Stimulated activated CD4-positive, alpha-beta T cell treated with anti-CD3 and anti-CD28 coated beads, Interleukin-4, amount 100 ng/mL, for 4 hours (primary cell): ENCODE data around the gene PGLYRP2.

Experiments
- DNase-seq, 2 experiments: peaks; one replicate each; pipeline ENCODE4 v3.0.0-alpha.2; 2020

Gene PGLYRP2

DNA sequence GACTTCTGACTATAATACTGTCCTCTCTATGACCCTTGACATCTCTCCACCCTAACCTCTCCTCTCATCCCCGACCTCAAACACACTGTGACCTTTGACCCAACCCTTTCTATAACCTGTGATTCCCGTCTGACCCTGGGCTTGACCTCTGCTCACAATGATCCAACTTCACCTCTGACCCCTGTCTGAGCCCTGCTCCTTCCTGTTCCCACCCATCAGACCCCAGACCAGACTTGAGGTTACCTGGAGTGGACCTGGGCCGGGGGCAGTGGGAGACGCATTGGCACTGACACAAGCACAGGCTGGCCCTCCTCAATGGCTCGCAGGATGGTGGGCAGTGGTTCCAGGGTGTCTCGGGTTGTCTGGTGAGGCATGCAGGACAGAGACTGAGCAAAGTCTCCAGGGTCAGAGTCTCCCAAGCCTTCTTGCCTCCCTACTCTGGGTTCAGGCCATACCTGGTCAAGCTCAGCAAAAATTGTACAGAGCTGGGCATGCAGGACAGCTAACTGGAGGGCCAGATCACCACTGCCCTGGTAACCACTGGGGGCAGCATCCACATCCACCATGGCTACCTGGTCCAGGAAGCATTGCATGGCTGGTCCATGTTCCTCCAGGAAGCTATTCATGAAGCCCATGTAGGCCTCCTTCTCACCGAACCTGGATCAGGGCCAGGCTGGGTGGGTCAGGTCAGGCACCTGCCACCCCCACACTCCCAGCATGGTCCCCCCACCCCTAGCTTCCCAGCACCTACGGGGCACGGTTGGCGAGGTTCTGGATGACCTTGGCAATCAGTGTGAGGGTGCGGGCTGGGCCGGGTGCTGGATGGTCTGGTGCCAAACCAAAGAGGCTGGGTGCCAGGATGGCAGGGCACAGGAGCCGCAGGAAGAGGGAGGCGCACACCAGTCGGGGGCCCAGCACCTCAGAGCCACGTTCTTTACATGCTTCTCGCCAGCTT, 25.1 kb downstream of the PGLYRP2 start:
- no peak for DNase-seq

GRCh38 chr19:15453091-15453578, 26.2 kb downstream of the PGLYRP2 start:
- DNase-seq = no peak

DNA sequence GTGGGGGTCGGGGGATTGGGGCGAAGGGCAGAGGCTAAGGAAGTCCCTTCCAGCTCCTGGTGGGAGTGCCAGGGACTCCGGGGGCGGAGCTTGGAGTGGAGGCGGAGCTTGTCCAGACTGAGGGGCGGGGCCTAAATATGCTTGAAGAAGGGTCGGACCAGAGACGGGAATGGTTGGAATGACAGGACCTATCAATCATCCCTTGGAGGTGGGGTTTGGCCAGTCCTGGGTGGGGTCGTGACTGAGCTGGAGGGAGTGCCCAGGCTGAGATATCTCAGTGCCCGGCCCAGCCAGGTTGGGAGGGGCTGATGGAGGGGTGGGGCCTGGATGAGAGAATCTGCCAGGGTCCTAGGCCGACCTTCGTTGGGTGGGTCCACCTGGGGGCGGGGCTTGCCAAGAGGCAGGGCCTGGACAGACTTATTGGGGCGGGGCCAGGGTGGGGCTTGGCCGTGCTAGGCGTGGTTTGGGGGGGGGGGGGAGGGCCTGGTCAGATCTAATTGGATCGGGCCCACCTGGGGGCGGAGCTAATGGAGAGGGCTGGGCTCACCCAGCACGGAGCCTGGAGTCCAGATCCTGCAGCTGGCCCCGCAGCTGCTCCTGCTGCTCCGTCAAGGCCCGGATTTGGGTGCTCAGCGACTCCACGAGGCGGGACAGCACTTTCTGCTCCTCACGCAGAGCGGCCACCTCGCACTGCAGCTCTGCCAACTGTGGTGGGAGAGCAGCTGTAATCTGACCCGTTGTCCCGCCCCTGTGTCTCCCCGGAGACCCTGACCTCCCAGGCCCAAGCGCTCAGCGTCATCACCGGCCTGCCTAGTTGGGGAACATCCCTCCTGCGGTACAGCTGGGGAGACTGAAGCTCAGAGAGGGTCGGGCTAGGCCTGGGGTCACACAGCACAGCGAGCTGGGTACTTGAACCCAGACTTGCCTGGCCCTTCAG, 26.9 kb downstream of the PGLYRP2 start:
- no peak for DNase-seq

- no peak for DNase-seq
These were observed 28.8 kb downstream of the PGLYRP2 start for GRCh38 chr19:15450528-15450890.

DNA sequence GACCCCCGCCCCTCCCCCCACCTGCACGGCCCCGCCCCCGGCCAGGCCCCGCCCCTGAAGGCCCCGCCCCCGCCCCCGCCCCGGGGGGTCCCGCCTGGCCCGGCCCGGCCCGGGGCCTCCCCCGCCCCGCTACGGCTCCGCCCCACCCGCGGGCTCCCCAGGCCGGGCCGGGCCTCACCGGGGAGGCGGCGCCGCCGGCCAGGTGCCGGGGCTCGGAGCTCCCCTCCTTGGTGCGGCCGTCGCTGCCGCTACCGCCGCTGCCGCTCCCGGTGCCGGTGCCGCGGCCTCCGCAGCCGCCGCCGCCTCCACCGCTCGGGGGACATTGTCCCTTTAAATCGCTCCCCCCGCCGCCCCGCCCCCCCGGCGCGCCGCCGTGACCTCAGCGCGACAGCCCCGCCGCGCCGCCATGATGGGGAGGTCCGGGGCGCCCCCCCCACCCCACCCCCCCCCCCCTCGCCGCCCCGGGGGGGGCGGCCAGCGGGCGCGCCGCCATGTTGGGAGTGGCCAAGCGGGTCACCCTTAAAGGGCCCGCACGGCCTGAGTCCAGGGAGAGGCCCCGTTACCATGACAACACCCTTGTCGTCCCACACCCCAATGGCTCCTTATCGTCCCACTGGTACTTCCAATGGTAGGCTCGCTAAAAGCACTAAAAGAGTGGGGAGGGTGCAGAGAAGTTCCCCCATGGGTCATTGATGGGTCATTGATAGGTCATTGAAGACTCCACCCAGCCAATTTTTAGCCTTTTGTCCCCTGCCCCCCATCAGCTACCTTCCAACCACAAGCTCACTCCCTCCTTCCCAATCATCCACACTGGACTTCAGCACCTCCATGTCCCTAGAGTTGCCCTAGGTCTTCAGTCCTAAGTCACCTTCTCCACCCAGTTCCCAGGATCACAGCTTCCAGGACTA, 29.4 kb downstream of the PGLYRP2 start, which contains the start of gene WIZ:
Gene WIZ (minus strand): TSS at position 337 of the 908 bp plus-strand sequence. CDS start 1,649 bp downstream, outside the sequence.
- peak; percentile 76 to 85 for DNase-seq

GRCh38 chr19:15448778-15449619, 30.3 kb downstream of the PGLYRP2 start:
- no peak for DNase-seq

DNA sequence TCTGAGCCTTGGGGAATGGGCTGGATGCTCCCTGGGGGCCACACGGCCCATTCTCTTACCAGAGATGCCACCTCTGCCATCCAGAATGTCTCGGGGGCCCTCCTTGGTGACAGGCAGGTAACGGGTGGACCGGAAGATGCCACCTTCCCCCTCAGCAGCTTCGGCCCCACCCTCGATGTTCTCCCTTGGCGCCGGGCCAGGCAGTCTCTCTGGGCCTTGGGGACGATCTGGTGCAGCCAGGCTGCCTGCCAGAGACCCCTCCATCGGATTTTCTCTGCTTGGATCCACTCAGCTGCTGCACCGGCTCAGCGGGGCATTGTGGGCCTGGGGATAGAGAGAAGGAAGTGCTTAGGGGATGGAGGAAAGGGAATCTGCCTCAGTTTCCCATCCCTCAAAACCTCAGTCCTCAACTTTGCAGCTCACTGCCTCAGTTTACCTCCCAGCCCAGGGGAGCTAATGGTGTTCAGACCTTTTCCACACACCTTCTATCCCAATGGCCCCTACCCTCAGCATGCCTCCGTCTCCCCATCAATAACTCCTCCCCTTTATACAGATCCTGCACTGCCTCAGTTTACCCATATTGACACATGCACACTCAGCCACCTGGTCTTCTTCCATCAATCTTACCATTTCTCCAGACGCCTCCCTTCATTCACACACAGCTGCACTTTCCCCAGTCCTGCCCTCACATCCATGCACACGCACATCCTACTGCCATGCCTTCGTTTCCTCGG, 31.1 kb downstream of the PGLYRP2 start:
- DNase-seq = no peak

- no peak for DNase-seq
These were observed 32.2 kb downstream of the PGLYRP2 start for GRCh38 chr19:15447057-15447456.

GRCh38 chr19:15445807-15446376, 33.4 kb downstream of the PGLYRP2 start:
- DNase-seq = no peak

GRCh38 chr19:15445227-15445605, 34.1 kb downstream of the PGLYRP2 start:
- DNase-seq = no peak

- DNase-seq = no peak
These were observed 34.6 kb downstream of the PGLYRP2 start for GRCh38 chr19:15444505-15445226.

DNA sequence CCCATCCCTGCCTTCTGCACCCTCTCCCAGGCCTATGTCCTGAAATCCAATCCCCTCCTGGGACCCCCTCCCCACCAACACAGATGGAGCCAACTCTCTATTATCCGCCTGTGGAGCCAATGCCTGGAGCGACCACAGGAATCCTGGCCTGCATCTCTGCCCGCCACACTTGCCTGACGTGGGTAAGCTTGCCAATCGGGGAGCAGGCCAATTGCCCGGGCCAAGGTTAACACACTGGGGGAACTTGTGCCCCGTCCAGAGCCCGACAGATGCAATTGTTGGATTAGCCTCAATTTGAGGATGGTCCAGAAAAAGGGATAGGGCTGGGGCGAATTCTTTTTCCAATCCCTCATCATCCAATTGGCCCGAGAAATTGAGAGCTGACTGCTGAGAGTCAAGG, 35.5 kb downstream of the PGLYRP2 start:
- DNase-seq = no peak

DNA sequence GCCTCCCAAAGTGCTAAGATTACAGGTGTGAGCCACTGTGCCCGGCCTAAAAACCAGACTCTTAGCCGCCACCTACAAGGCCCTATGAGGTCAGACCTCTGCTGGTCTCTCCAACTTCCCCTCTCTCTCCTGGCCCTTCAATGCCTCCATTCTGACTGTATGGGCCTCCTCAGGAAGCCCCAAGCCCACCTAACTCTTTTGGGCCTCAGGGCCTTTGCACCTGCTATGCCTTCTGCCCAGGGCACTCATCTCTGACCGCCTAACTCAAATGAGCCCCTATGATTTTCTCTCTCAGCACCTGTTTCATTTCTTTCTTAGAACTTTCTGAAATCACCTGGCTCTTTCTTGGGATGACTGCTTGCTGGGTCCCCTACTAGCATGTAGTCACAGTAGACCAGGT, 36.0 kb downstream of the PGLYRP2 start:
- no peak for DNase-seq

DNA sequence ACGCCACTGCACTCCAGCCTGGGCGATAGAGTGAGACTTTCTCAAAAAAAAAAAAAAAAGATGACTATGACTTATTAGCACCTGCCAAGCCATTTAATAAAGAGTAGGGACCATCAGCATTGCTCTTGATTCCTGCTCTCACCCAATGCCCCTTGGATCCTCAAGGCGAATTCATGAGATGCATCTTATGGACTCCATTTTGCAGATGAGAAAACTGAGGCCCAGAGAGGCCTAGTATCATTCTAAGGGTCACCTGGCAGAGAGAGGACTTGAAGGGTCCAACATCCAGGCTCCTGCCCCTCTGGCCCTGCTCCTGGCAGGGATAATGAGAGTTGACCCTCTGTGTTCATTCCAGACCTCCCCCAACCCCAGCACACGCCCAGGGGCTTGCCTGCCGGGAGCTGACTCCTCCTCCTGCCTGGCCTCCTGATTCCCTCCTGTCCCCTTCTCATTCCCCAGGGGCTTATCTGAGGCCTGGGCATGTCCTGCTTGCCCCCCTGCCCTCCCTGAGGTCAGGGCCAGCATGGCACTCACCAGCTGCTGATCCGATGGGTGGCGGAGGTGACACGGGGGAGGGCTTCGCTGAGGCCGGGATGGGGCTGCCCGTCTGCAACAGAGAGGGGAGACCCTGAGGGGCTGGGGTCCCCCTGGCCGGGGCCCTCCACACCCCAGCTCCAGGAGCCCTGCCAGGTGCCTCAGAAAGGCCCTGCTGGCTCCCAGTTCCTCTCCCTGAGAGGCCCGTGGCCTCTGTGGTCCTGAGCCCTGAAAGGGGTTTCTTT, 37.0 kb downstream of the PGLYRP2 start:
- no peak for DNase-seq

GRCh38 chr19:15441317-15441716, 38.0 kb downstream of the PGLYRP2 start:
- no peak for DNase-seq

DNA sequence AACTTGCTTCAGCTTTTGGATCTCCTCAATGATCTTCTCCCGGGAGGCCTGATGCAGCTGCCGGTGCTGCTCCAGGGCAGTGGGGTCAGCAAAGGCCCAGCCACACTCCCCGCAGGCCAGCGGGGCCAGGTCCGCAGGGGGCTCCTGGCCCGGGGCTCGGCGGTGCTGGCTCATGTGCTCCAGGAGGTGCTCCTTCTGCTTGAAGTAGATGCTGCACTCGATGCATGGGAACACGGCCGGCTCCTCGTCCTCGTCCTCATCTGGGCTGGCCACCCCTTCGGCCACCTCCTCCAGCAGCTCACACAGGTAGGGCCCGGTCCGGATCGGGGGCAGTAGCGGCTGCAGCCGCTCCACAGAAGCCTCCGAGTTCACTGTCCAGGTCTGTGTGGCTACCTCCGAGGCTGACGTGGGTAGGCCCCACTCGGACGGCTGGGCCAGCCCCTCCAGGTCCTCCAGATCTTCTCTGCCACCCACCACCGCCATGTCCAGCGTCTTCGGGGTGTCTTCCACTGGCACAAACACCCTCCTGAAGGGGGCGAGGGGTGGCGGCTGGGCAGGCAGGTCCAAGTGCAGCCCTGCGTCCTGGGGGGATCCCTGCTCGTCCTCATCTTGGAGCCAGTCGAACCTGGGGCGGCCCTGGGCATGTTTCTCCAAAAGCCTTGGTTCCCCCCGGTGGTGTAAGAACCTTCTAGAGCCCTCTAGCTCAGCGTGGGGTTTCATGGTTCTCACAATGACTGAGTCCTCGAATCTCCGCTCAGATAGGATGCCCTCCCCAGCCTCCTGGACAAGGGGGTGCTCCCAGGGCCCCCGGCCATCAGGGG, 39.3 kb downstream of the PGLYRP2 start:
- DNase-seq = no peak

DNA sequence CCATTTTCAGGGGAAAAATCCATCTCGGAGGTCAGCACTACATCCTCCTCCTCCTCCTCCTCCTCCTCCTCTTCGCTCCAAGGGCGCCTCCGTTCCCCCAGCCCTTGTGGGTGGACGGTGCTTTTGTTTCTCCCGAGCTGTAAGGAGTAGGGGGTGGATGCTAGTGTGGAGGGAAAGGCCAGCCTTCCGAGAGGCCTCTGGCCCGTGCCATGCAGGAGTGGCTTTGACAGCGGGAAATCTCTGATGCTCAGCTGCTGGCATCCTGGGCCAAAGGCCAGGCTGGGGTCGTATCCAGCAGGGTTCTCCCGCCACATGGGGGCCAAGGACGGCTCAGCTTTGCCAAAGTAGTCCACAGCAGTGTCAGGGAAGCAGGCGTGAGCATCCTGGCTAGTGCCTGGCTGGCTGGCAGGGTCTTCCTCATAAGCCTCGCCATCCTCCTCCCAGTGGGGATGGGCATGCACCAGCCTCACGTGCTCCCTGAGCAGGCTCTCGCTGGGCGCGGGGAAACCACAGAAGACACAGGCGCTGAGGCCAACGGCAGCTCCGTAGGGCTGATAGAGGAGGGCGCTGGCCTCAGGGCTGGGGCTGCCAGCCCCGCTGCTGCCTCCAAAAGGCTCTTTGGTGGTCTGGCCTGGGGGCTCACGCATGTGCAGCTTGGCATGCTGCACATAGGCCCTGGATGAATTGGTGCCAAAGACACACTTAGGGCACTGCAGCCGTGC, 40.1 kb downstream of the PGLYRP2 start:
- no peak for DNase-seq
